ENCODE results near the gene VPS37B. TPM values are rescaled to one million over a fixed set of nuclear protein-coding genes. Genes with fewer than 3 reads are reported as not detected.

The VPS37B gene
- total and polyA plus RNA-seq, 2 donors (not counting 1 experiment from before 2014, with no cell fraction given): 10.7 to 25.6 TPM

DNA sequence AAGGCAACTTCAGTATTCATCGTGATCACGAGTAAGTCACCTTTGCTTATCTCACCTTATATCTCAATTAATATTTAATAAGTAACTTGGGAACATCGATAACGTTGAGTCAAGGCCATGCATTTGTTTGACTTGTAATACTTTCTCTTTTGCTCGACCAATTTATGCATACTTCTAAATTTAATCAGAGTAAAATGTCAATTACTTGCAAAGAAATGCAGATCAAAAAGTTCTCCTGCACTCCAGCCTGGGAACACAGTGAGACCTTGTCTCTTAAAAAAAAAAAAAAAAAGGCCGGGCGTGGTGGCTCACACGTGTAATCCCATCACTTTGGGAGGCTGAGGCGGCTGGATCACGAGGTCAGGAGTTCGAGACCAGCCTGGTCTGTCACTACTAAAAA lies 72.5 kb downstream of the VPS37B start:
- H3K9ac ChIP-seq (ENCODE audit: insufficient read depth, low read length): no peak overlapping the region
- no peak overlapping the region for H3K4me2 ChIP-seq (ENCODE audit: extremely low read depth, insufficient read depth, low read length)
- H3K27me3 ChIP-seq (ENCODE audit: control insufficient read depth, insufficient read depth, low read length): no peaks in the 10 kb centered on the region
- H3K9me3 ChIP-seq (ENCODE audit: control insufficient read depth, insufficient read depth, low read depth, low read length): no peaks in the 10 kb centered on the region
- no peaks in the 10 kb centered on the region for H3K79me2 ChIP-seq (ENCODE audit: control insufficient read depth, insufficient read depth, low read length)
- TF ChIP-seq, protein P1, sequence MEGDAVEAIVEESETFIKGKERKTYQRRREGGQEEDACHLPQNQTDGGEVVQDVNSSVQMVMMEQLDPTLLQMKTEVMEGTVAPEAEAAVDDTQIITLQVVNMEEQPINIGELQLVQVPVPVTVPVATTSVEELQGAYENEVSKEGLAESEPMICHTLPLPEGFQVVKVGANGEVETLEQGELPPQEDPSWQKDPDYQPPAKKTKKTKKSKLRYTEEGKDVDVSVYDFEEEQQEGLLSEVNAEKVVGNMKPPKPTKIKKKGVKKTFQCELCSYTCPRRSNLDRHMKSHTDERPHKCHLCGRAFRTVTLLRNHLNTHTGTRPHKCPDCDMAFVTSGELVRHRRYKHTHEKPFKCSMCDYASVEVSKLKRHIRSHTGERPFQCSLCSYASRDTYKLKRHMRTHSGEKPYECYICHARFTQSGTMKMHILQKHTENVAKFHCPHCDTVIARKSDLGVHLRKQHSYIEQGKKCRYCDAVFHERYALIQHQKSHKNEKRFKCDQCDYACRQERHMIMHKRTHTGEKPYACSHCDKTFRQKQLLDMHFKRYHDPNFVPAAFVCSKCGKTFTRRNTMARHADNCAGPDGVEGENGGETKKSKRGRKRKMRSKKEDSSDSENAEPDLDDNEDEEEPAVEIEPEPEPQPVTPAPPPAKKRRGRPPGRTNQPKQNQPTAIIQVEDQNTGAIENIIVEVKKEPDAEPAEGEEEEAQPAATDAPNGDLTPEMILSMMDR (conservative IDR thresholded peaks at IDR 0.05 in 1 of 2, IDR thresholded peaks at IDR 0.05 in 1 of 2; ENCODE audit: low read depth in 1 of 2, low read length in 2 of 2): no peak
- no peak for TF ChIP-seq EZH2 (IDR thresholded peaks at IDR 0.05; ENCODE audit: low read length, missing control alignments)
- H4K20me1 ChIP-seq (ENCODE audit: control insufficient read depth, extremely low read depth, insufficient read depth, low read length): no peaks in the 10 kb centered on the region
- DNase-seq (ENCODE audit: low read depth in 2 of 2): no peak
- H3K4me1 ChIP-seq (ENCODE audit: control insufficient read depth, extremely low read depth, insufficient read depth, low read length): no peaks in the 10 kb centered on the region
- H2AFZ ChIP-seq (ENCODE audit: low read length): no peak overlapping the region
- H3K27ac ChIP-seq (ENCODE audit: insufficient read depth, low read length): no peak overlapping the region
- no peak overlapping the region for H3K4me3 ChIP-seq (replicated peaks in 1 of 4; ENCODE audit: control extremely low read depth in 1 of 4, insufficient read depth in 1 of 4, low read depth in 3 of 4, low read length in 4 of 4)
- H3K36me3 ChIP-seq (ENCODE audit: control insufficient read depth, insufficient read depth, low read length): no peaks in the 10 kb centered on the region

DNA sequence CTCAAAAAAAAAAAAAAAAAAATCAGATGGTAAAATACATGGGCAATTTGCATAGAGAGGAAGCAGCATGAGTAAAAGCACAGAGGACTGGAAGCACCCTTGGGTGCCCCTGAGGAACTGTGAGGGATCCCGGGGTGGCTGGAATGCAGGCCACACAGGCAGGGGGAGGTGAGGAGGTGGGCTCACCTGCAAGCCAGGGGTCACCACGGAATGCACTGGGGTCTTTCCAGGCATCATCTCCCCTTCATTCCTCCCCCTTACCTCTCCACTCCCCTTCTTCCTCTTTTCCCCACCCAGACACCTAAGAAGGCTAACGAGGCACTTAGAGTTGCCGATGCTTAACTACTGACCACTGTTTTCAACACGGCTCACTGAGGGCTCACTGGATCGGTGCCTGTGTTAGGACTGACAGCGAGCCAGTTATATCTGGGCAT lies 75.1 kb downstream of the VPS37B start:
- no peaks in the 10 kb centered on the region for H3K27me3 ChIP-seq (ENCODE audit: control insufficient read depth, insufficient read depth, low read length)

DNA sequence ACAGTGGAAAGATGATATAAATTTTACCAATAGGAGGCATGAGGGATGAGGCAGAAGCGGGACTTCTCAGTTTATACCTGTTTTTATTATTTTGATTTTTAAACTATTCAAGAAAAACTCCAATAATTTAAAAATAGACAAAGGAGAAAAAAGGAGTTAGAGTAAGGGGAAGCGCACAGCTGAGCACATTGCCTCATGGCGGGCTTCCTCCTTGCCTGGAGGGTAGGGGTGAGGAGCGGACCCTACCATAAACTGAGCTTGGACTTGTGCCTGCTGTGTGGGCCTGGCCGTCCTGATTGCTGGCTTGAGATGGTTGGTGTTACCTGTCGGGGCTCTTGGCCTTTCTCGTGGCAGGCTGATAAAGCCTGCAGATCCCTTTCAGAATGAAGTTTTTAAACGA lies 75.8 kb downstream of the VPS37B start:
- Histone ChIP-seq H3K27me3 (ENCODE audit: control insufficient read depth, insufficient read depth, low read length) (no peaks in the 10 kb centered on the region), H3K9ac (ENCODE audit: insufficient read depth, low read length) (no peak overlapping the region), H3K36me3 (ENCODE audit: control insufficient read depth, insufficient read depth, low read length) (no peaks in the 10 kb centered on the region), H3K9me3 (ENCODE audit: control insufficient read depth, insufficient read depth, low read depth, low read length) (no peaks in the 10 kb centered on the region), H3K79me2 (ENCODE audit: control insufficient read depth, insufficient read depth, low read length) (no peaks in the 10 kb centered on the region), H2AFZ (ENCODE audit: low read length) (no peak overlapping the region), H3K4me2 (ENCODE audit: extremely low read depth, insufficient read depth, low read length) (no peak overlapping the region), H3K27ac (ENCODE audit: insufficient read depth, low read length) (no peak overlapping the region), H3K4me3 (replicated peaks in 1 of 4; ENCODE audit: control extremely low read depth in 1 of 4, insufficient read depth in 1 of 4, low read depth in 3 of 4, low read length in 4 of 4) (no peak overlapping the region), H4K20me1 (ENCODE audit: control insufficient read depth, extremely low read depth, insufficient read depth, low read length) (no peaks in the 10 kb centered on the region), H3K4me1 (ENCODE audit: control insufficient read depth, extremely low read depth, insufficient read depth, low read length) (no peaks in the 10 kb centered on the region)
- no peak for DNase-seq (ENCODE audit: low read depth in 2 of 2)
- no peak for TF ChIP-seq EZH2 (IDR thresholded peaks at IDR 0.05; ENCODE audit: low read length, missing control alignments)
- TF ChIP-seq, protein P1 (conservative IDR thresholded peaks at IDR 0.05 in 1 of 2, IDR thresholded peaks at IDR 0.05 in 1 of 2; ENCODE audit: low read depth in 1 of 2, low read length in 2 of 2): no peak

More for the DNA sequence above, 75.1 kb downstream of the VPS37B start:
- H3K36me3 ChIP-seq (ENCODE audit: control insufficient read depth, insufficient read depth, low read length): no peaks in the 10 kb centered on the region
- TF ChIP-seq, protein P1 (conservative IDR thresholded peaks at IDR 0.05 in 1 of 2, IDR thresholded peaks at IDR 0.05 in 1 of 2; ENCODE audit: low read depth in 1 of 2, low read length in 2 of 2): no peak
- TF ChIP-seq EZH2 (IDR thresholded peaks at IDR 0.05; ENCODE audit: low read length, missing control alignments): no peak
- no peaks in the 10 kb centered on the region for H3K9me3 ChIP-seq (ENCODE audit: control insufficient read depth, insufficient read depth, low read depth, low read length)
- no peaks in the 10 kb centered on the region for H4K20me1 ChIP-seq (ENCODE audit: control insufficient read depth, extremely low read depth, insufficient read depth, low read length)
- no peak overlapping the region for H3K9ac ChIP-seq (ENCODE audit: insufficient read depth, low read length)
- H3K4me2 ChIP-seq (ENCODE audit: extremely low read depth, insufficient read depth, low read length): no peak overlapping the region
- no peaks in the 10 kb centered on the region for H3K4me1 ChIP-seq (ENCODE audit: control insufficient read depth, extremely low read depth, insufficient read depth, low read length)
- H3K4me3 ChIP-seq (replicated peaks in 1 of 4; ENCODE audit: control extremely low read depth in 1 of 4, insufficient read depth in 1 of 4, low read depth in 3 of 4, low read length in 4 of 4): no peak overlapping the region
- H3K79me2 ChIP-seq (ENCODE audit: control insufficient read depth, insufficient read depth, low read length): no peaks in the 10 kb centered on the region
- H2AFZ ChIP-seq (ENCODE audit: low read length): no peak overlapping the region
- H3K27ac ChIP-seq (ENCODE audit: insufficient read depth, low read length): no peak overlapping the region
- DNase-seq (ENCODE audit: low read depth in 2 of 2): no peak
